Lower lobe of right lung (tissue), 2 donors: ENCODE measurements around the gene WBP2. TPM values are rescaled to one million over a fixed set of nuclear protein-coding genes. Genes with fewer than 3 reads are reported as not detected.

ENCODE experiments used
- ATAC-seq, 2 donors: fragments of 200-7000 bp; cut with Tn5 transposase; one replicate each; pipeline ENCODE4 v1.9.1; 2020 to 2022; ENCODE audit warnings: mild to moderate bottlenecking in 2 of 2, moderate library complexity in 2 of 2
- DNase-seq: peaks from one replicate; pipeline ENCODE4 v3.0.0-alpha.2; 2020
- H3K27ac ChIP-seq: fragments of 200-600 bp; one replicate; pipeline ENCODE4 v1.8.0; 2022
- H3K27me3 ChIP-seq: fragments of 200-600 bp; one replicate; pipeline ENCODE4 v1.8.0; 2022; ENCODE audit warnings: low read depth
- H3K36me3 ChIP-seq: fragments of 200-600 bp; one replicate; pipeline ENCODE4 v1.8.0; 2022; ENCODE audit warnings: mild to moderate bottlenecking
- H3K4me1 ChIP-seq: fragments of 200-600 bp; one replicate; pipeline ENCODE4 v1.8.0; 2022
- H3K4me3 ChIP-seq: fragments of 200-600 bp; one replicate; pipeline ENCODE4 v1.8.0; 2022; ENCODE audit warnings: mild to moderate bottlenecking
- H3K9me3 ChIP-seq: fragments of 200-600 bp; one replicate; pipeline ENCODE4 v1.8.0; 2022
- CTCF ChIP-seq: fragments of 200-600 bp; IDR thresholded peaks from one replicate; pipeline ENCODE4 v1.8.0; 2022; ENCODE audit warnings: antibody characterized with exemption, mild to moderate bottlenecking
- intact Hi-C: fragments of 100-400 bp; cut with DNase I; formaldehyde crosslinking; loops from one replicate; pipeline ENCODE4 v1.11.0; 2022
- total RNA-seq: library from RNA; stranded (reverse); fragmentation: NEBNext Ultra II Directional; extraction: Animal tissue kit (Norgen Biotek cat#: 25700); gene quantifications from one replicate; pipeline ENCODE4 v1.2.1, GENCODE V29; 2021
- donor health status: DM: no; HTN: yes; CAD: no; lungs with severe emphysema.

The WBP2 gene
- total RNA-seq, 1 donor from 2014 or later: 145 TPM

- Histone ChIP-seq H3K4me1 (peaks cover 20% of the 10 kb centered on the region), H3K9me3 (no peaks in the 10 kb centered on the region), H3K4me3 (no peak overlapping the region), H3K27ac (peak overlapping the region; percentile 74), H3K36me3 (peaks cover 77% of the 10 kb centered on the region), H3K27me3 (no peaks in the 10 kb centered on the region)
- intact Hi-C loops: no loop called here
- DNase-seq: no peak
- no peak for ATAC-seq
- TF ChIP-seq CTCF: no peak
These were observed 24.0 kb downstream of the WBP2 start for GRCh38 chr17:75831032-75831571.

GRCh38 chr17:75830164-75831031 is 24.7 kb downstream of the WBP2 start:
- Histone ChIP-seq H3K4me3 (no peak overlapping the region), H3K9me3 (no peaks in the 10 kb centered on the region), H3K36me3 (peaks cover 75% of the 10 kb centered on the region), H3K27ac (no peak overlapping the region), H3K4me1 (peaks cover 20% of the 10 kb centered on the region), H3K27me3 (no peaks in the 10 kb centered on the region)
- ATAC-seq: no peak
- peak; percentile 53 for TF ChIP-seq CTCF
- DNase-seq: no peak
- intact Hi-C loops: no loop called here

- no peaks in the 10 kb centered on the region for H3K27me3 ChIP-seq
- H3K4me3 ChIP-seq: no peak overlapping the region
- no peaks in the 10 kb centered on the region for H3K9me3 ChIP-seq
- H3K4me1 ChIP-seq: peaks cover 20% of the 10 kb centered on the region
- peaks cover 75% of the 10 kb centered on the region for H3K36me3 ChIP-seq
- intact Hi-C loops: no loop called here
- no peak overlapping the region for H3K27ac ChIP-seq
- DNase-seq (no peak), ATAC-seq (no peak)
- no peak for TF ChIP-seq CTCF
These were observed 25.4 kb downstream of the WBP2 start for GRCh38 chr17:75829747-75830146.

GRCh38 chr17:75828741-75829140 is 26.4 kb downstream of the WBP2 start:
- intact Hi-C loops: no loop called here
- Histone ChIP-seq H3K27ac (peak overlapping the region; percentile 71), H3K9me3 (no peaks in the 10 kb centered on the region), H3K27me3 (no peaks in the 10 kb centered on the region), H3K4me1 (peaks cover 20% of the 10 kb centered on the region), H3K36me3 (peaks cover 75% of the 10 kb centered on the region), H3K4me3 (no peak overlapping the region)
- ATAC-seq (no peak), DNase-seq (no peak)
- TF ChIP-seq CTCF: no peak

- intact Hi-C loops: no loop called here
- H3K27me3 ChIP-seq: no peaks in the 10 kb centered on the region
- H3K9me3 ChIP-seq: no peaks in the 10 kb centered on the region
- H3K4me1 ChIP-seq: peaks cover 20% of the 10 kb centered on the region
- peak overlapping the region; percentile 39 for H3K4me3 ChIP-seq
- ATAC-seq (no peak), DNase-seq (no peak)
- peaks cover 76% of the 10 kb centered on the region for H3K36me3 ChIP-seq
- TF ChIP-seq CTCF: no peak
- peak overlapping the region; percentile 71 for H3K27ac ChIP-seq
These were observed 27.1 kb downstream of the WBP2 start for GRCh38 chr17:75828076-75828400.
